WTC11 (cell line): Measurements from ENCODE around the gene GPR183. TPM values are rescaled to one million over a fixed set of nuclear protein-coding genes. Genes with fewer than 3 reads are reported as not detected.

Experiments
- ATAC-seq: fragments of 200-7000 bp; cut with Tn5 transposase; 2 replicates; pipeline ENCODE4 v1.10.0; 2021; ENCODE audit warnings: mild to moderate bottlenecking, moderate library complexity
- CTCF ChIA-PET: fragments of 300-600 bp; sonication (Branson Sonifier 250); formaldehyde crosslinking; loops from one replicate; lab custom pipeline; 2021; ENCODE audit warnings: antibody characterized with exemption; lab: Charles Lee
- POLR2A ChIA-PET: fragments of 350-600 bp; sonication (Branson Sonifier 250); formaldehyde crosslinking; loops from one replicate; lab custom pipeline; 2021; ENCODE audit warnings: antibody characterized with exemption; lab: Charles Lee
- DNase-seq: peaks from one replicate; pipeline ENCODE4 v3.0.0; 2021; ENCODE audit warnings: low spot score
- H3K27ac Mint-ChIP-seq: 2 replicates; pipeline ENCODE4 v1.8.0; 2021; ENCODE audit warnings: mixed read lengths
- H3K27me3 Mint-ChIP-seq: 2 replicates; pipeline ENCODE4 v1.8.0; 2021; ENCODE audit warnings: low read depth, mild to moderate bottlenecking, moderate library complexity, mixed read lengths
- H3K36me3 Mint-ChIP-seq: 2 replicates; pipeline ENCODE4 v1.8.0; 2021; ENCODE audit warnings: mixed read lengths
- H3K4me1 Mint-ChIP-seq: 2 replicates; pipeline ENCODE4 v1.8.0; 2022; ENCODE audit warnings: mixed read lengths
- H3K4me3 Mint-ChIP-seq: 2 replicates; pipeline ENCODE4 v1.8.0; 2021; ENCODE audit warnings: mild to moderate bottlenecking, moderate library complexity, mixed read lengths
- H3K9me3 Mint-ChIP-seq: 2 replicates; pipeline ENCODE4 v1.8.0; 2021; ENCODE audit warnings: mixed read lengths
- AR ChIP-seq: fragments of 250-450 bp; sonication (Bioruptor Pico); IDR thresholded peaks from 2 replicates; pipeline ENCODE4 v1.9.0; 2021; ENCODE audit warnings: mild to moderate bottlenecking
- E2F5 ChIP-seq: sonication (generic); formaldehyde crosslinking; IDR thresholded peaks from 2 replicates; pipeline ENCODE4 v1.8.1; 2022; ENCODE audit warnings: mild to moderate bottlenecking, moderate library complexity, missing genetic modification reagents
- HMGA2 ChIP-seq: fragments of 250-450 bp; sonication (Bioruptor Pico); IDR thresholded peaks from 2 replicates; pipeline ENCODE4 v1.4.0; 2021; ENCODE audit warnings: mild to moderate bottlenecking, moderate library complexity
- NFATC4 ChIP-seq: fragments of 250-450 bp; sonication (Bioruptor Pico); IDR thresholded peaks from 2 replicates; pipeline ENCODE4 v1.9.0; 2021; ENCODE audit warnings: mild to moderate bottlenecking
- PRDM15 ChIP-seq: sonication (generic); formaldehyde crosslinking; IDR thresholded peaks from 2 replicates; pipeline ENCODE4 v1.8.0; 2022; ENCODE audit warnings: missing genetic modification reagents
- PREB ChIP-seq: sonication (generic); formaldehyde crosslinking; IDR thresholded peaks from 2 replicates; pipeline ENCODE4 v1.8.1; 2022; ENCODE audit warnings: mild to moderate bottlenecking, missing genetic modification reagents, moderate library complexity, borderline replicate concordance
- RELA ChIP-seq: sonication (generic); formaldehyde crosslinking; IDR thresholded peaks from 2 replicates; pipeline ENCODE4 v1.8.1; 2022; ENCODE audit warnings: missing genetic modification reagents, mild to moderate bottlenecking, borderline replicate concordance
- SMAD3 ChIP-seq: sonication (generic); formaldehyde crosslinking; IDR thresholded peaks from 2 replicates; pipeline ENCODE4 v1.8.0; 2022; ENCODE audit warnings: missing genetic modification reagents, mild to moderate bottlenecking, borderline replicate concordance
- ZNF263 ChIP-seq: sonication (generic); formaldehyde crosslinking; IDR thresholded peaks from 2 replicates; pipeline ENCODE4 v1.8.1; 2022; ENCODE audit warnings: low read depth, mild to moderate bottlenecking, moderate library complexity, missing genetic modification reagents
- ZNF396 ChIP-seq: fragments of 250-450 bp; sonication (Bioruptor Pico); IDR thresholded peaks from 2 replicates; pipeline ENCODE4 v1.8.0; 2021; ENCODE audit warnings: mild to moderate bottlenecking, moderate library complexity, borderline replicate concordance
- total RNA-seq: library from RNA; stranded (reverse); gene quantifications from 3 replicates; pipeline ENCODE4 v1.2.3, GENCODE V29; 2021
- TF ChIP-seq, protein P1 (sequence below): fragments of 200-600 bp; IDR thresholded peaks from 2 replicates; pipeline ENCODE4 v1.8.0; 2022; ENCODE audit warnings: antibody characterized with exemption
- TF ChIP-seq, protein P2 (sequence below): sonication (generic); formaldehyde crosslinking; IDR thresholded peaks from 2 replicates; pipeline ENCODE4 v1.8.0; 2023; ENCODE audit warnings: mild to moderate bottlenecking, missing genetic modification reagents
- TF ChIP-seq, protein P3 (sequence below): sonication (generic); formaldehyde crosslinking; conservative IDR thresholded peaks from 2 replicates; pipeline ENCODE4 v1.8.1; 2022; ENCODE audit warnings: mild to moderate bottlenecking, missing genetic modification reagents
- TF ChIP-seq, protein P4 (sequence below): sonication (generic); formaldehyde crosslinking; IDR thresholded peaks from 2 replicates; pipeline ENCODE4 v1.8.1; 2023; ENCODE audit warnings: mild to moderate bottlenecking, moderate library complexity, missing genetic modification reagents

Gene GPR183
- total RNA-seq, 1 experiment from 2014 or later = 0.13 TPM

DNA sequence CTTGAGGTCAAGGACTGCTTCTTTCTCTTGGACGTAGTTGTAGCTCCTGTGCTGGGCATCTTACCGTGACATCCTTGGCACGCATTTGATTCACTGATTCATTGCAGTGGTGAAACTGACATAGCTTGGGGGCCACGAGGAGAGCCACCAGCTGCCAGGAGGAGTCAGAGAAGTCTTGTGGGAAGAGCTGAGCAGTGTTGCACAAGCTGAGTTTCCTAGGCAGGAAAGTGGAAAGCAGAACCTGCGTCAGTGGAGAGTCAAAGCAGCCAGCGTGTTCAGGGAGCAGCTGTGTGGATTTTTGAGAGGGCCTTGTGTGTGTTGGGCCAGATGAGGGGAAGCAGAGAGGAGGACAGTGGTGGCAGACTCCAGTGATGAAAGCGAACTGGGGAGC is 5.3 kb upstream of the GPR183 start (continued):
- TF ChIP-seq ZNF263 (CRISPR knock-in tag) (no peak), SMAD3 (CRISPR knock-in tag) (no peak), ZNF396 (CRISPR knock-in tag) (no peak)
- TF ChIP-seq, protein P1, sequence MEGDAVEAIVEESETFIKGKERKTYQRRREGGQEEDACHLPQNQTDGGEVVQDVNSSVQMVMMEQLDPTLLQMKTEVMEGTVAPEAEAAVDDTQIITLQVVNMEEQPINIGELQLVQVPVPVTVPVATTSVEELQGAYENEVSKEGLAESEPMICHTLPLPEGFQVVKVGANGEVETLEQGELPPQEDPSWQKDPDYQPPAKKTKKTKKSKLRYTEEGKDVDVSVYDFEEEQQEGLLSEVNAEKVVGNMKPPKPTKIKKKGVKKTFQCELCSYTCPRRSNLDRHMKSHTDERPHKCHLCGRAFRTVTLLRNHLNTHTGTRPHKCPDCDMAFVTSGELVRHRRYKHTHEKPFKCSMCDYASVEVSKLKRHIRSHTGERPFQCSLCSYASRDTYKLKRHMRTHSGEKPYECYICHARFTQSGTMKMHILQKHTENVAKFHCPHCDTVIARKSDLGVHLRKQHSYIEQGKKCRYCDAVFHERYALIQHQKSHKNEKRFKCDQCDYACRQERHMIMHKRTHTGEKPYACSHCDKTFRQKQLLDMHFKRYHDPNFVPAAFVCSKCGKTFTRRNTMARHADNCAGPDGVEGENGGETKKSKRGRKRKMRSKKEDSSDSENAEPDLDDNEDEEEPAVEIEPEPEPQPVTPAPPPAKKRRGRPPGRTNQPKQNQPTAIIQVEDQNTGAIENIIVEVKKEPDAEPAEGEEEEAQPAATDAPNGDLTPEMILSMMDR = no peak
- TF ChIP-seq, protein P2, sequence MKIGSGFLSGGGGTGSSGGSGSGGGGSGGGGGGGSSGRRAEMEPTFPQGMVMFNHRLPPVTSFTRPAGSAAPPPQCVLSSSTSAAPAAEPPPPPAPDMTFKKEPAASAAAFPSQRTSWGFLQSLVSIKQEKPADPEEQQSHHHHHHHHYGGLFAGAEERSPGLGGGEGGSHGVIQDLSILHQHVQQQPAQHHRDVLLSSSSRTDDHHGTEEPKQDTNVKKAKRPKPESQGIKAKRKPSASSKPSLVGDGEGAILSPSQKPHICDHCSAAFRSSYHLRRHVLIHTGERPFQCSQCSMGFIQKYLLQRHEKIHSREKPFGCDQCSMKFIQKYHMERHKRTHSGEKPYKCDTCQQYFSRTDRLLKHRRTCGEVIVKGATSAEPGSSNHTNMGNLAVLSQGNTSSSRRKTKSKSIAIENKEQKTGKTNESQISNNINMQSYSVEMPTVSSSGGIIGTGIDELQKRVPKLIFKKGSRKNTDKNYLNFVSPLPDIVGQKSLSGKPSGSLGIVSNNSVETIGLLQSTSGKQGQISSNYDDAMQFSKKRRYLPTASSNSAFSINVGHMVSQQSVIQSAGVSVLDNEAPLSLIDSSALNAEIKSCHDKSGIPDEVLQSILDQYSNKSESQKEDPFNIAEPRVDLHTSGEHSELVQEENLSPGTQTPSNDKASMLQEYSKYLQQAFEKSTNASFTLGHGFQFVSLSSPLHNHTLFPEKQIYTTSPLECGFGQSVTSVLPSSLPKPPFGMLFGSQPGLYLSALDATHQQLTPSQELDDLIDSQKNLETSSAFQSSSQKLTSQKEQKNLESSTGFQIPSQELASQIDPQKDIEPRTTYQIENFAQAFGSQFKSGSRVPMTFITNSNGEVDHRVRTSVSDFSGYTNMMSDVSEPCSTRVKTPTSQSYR (CRISPR knock-in tag) = no peak

DNA sequence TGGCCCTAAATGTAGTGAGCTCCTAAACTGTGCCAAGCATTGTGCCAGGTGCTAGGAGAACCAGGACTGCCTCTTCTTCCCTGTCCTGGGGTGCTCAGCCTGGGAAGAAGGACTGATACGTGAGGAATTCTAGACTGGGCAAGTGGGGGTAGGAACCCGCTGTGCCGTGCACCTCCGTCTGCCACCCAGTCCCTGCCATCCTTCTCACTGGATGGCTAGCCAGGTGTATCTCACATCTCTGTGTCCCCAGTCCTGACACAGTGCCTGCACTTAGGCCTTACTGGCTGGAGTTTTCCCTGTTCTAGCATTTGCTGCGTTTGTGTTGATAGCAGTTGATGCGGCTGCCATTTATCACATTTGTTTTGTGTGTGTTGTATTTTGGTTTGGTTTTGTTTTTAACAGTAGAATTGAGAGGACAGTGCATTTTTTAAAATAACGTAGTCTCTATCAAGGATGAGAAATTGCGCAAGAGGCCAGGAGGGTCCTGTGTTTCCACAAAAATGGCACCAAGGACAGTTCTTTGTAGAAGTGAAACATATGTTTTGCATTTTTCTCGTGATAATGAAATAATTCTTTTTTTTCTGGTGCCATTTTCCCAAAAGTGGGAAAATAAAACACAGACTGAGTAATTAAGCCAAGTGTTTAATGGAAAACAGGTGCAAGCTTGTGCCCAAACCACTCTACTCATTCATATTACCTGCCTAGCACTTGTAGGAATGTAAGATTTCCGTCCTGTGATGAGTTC is 4.7 kb upstream of the GPR183 start:
- no peaks in the 10 kb centered on the region for H3K9me3 Mint-ChIP-seq
- peaks cover 28% of the 10 kb centered on the region for H3K4me1 Mint-ChIP-seq
- no peak overlapping the region for H3K4me3 Mint-ChIP-seq
- H3K36me3 Mint-ChIP-seq = peaks cover 10% of the 10 kb centered on the region
- ATAC-seq (no peak), DNase-seq (no peak)
- no peaks in the 10 kb centered on the region for H3K27me3 Mint-ChIP-seq
- H3K27ac Mint-ChIP-seq = no peak overlapping the region
- CTCF ChIA-PET = interaction anchor here (1.3 kb wide), 1 partner anchor 135 kb away, joined by 4 read pairs; no protein-coding TSS in a partner anchor
- POLR2A ChIA-PET = no interaction called here
- no peak for TF ChIP-seq AR
- TF ChIP-seq, protein P3, sequence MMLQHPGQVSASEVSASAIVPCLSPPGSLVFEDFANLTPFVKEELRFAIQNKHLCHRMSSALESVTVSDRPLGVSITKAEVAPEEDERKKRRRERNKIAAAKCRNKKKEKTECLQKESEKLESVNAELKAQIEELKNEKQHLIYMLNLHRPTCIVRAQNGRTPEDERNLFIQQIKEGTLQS (CRISPR knock-in tag) = no peak
- TF ChIP-seq RELA (CRISPR knock-in tag) = no peak
- TF ChIP-seq, protein P4, sequence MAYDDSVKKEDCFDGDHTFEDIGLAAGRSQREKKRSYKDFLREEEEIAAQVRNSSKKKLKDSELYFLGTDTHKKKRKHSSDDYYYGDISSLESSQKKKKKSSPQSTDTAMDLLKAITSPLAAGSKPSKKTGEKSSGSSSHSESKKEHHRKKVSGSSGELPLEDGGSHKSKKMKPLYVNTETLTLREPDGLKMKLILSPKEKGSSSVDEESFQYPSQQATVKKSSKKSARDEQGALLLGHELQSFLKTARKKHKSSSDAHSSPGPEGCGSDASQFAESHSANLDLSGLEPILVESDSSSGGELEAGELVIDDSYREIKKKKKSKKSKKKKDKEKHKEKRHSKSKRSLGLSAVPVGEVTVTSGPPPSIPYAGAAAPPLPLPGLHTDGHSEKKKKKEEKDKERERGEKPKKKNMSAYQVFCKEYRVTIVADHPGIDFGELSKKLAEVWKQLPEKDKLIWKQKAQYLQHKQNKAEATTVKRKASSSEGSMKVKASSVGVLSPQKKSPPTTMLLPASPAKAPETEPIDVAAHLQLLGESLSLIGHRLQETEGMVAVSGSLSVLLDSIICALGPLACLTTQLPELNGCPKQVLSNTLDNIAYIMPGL = no peak
- TF ChIP-seq NFATC4 (CRISPR knock-in tag) = no peak
- TF ChIP-seq PRDM15 = no peak
- no peak for TF ChIP-seq HMGA2 (CRISPR knock-in tag)
- TF ChIP-seq, protein P2 (CRISPR knock-in tag) = no peak
- TF ChIP-seq E2F5 = no peak
- no peak for TF ChIP-seq PREB (CRISPR knock-in tag)
